Endometrial microvascular endothelial cells (primary cell): ENCODE data around the gene THOC7. TPM values are rescaled to one million over a fixed set of nuclear protein-coding genes. Genes with fewer than 3 reads are reported as not detected.

Experiments used
- in situ Hi-C: cut with HindIII; loops from 2 replicates; pipeline ENCODE4 v1.10.0; 2017; ENCODE audit warnings: low sequenced_read_pairs, low pct_unique_long_range_greater_than_20kb; ENCODE audit errors: inconsistent ontology term
- total RNA-seq: library from RNA; depleted of rRNA; stranded (reverse); fragments of >200 nt; gene quantifications from one replicate; pipeline ENCODE4 v1.2.3, GENCODE V29; 2015; ENCODE audit errors: inconsistent ontology term

The THOC7 gene
- total RNA-seq, 1 donor from 2014 or later = 35.2 TPM

GRCh38 chr3:63853106-63853505 is 10.5 kb downstream of the THOC7 start:
- in situ Hi-C loops = no loop called here

- in situ Hi-C loops = no loop called here
Observed at GRCh38 chr3:63851287-63851686, 12.3 kb downstream of the THOC7 start.

GRCh38 chr3:63849175-63849574 is 14.4 kb downstream of the THOC7 start:
- in situ Hi-C loops = no loop called here

GRCh38 chr3:63847718-63848450 is 15.7 kb downstream of the THOC7 start:
- in situ Hi-C loops = no loop called here

- in situ Hi-C loops = no loop called here
Observed at GRCh38 chr3:63845215-63845614, 18.4 kb downstream of the THOC7 start.

- in situ Hi-C loops = no loop called here
Observed at GRCh38 chr3:63842127-63842526, 21.5 kb downstream of the THOC7 start.

GRCh38 chr3:63841704-63842103 is 21.9 kb downstream of the THOC7 start:
- in situ Hi-C loops = no loop called here

- in situ Hi-C loops = no loop called here
Observed at GRCh38 chr3:63832395-63832794, 31.2 kb downstream of the THOC7 start.

GRCh38 chr3:63830526-63830925 is 33.1 kb downstream of the THOC7 start:
- in situ Hi-C loops = no loop called here

- in situ Hi-C loops = no loop called here
Observed at GRCh38 chr3:63824309-63824708, 39.3 kb downstream of the THOC7 start.

GRCh38 chr3:63819151-63819398 is 44.5 kb downstream of the THOC7 start, which contains the start of gene C3orf49:
Gene C3orf49 (plus strand): TSS chr3:63819299. CDS start chr3:63819472, 173 bp downstream.
- in situ Hi-C loops = no loop called here

GRCh38 chr3:63818282-63819150 is 45.1 kb downstream of the THOC7 start:
- in situ Hi-C loops = no loop called here

GRCh38 chr3:63817225-63817624 is 46.4 kb downstream of the THOC7 start:
- in situ Hi-C loops = no loop called here

GRCh38 chr3:63814237-63814636 is 49.4 kb downstream of the THOC7 start:
- in situ Hi-C loops = no loop called here

GRCh38 chr3:63809607-63810006 is 54.0 kb downstream of the THOC7 start:
- in situ Hi-C loops = no loop called here

- in situ Hi-C loops = no loop called here
Observed at GRCh38 chr3:63808633-63809032, 55.0 kb downstream of the THOC7 start.

- in situ Hi-C loops = no loop called here
Observed at GRCh38 chr3:63807961-63808565, 55.5 kb downstream of the THOC7 start.

GRCh38 chr3:63803911-63804310 is 59.7 kb downstream of the THOC7 start:
- in situ Hi-C loops = no loop called here

- in situ Hi-C loops = no loop called here
Observed at GRCh38 chr3:63800097-63800496, 63.5 kb downstream of the THOC7 start.

- in situ Hi-C loops = no loop called here
Observed at GRCh38 chr3:63798949-63799348, 64.7 kb downstream of the THOC7 start.
